Measurements from ENCODE around the gene SMYD3.

- TF ChIP-seq CTCF (IDR thresholded peaks at IDR 0.05) (peak in 3 of 4 donors; percentile 20 to 44 (median 23)), POLR2A (IDR thresholded peaks at IDR 0.05) (no peak)
Observed at GRCh38 chr1:245825128-245825901, 681.8 kb downstream of the SMYD3 start.
